GM18951 (cell line): ENCODE results near the gene XPNPEP1.

Experiments used
- POLR2A ChIP-seq: IDR thresholded peaks from 4 replicates; pipeline ENCODE4 v1.6.1; 2011; ENCODE audit warnings: mild to moderate bottlenecking; ENCODE audit not compliant: insufficient read length, insufficient read depth; ENCODE audit errors: extremely low read depth
- in situ Hi-C: fragments of 300-500 bp; cut with MboI; formaldehyde crosslinking; loops from one replicate; pipeline ENCODE4 v1.12.0; 2022; ENCODE audit warnings: low sequenced_read_pairs, mixed read lengths, inconsistent platforms; ENCODE audit not compliant: unreplicated experiment

The XPNPEP1 gene

GRCh38 chr10:109960682-109961081 lies 37.4 kb upstream of the XPNPEP1 start:
- no peak for TF ChIP-seq POLR2A
- in situ Hi-C loops: no loop called here

GRCh38 chr10:109959259-109960145 lies 36.2 kb upstream of the XPNPEP1 start:
- no peak for TF ChIP-seq POLR2A
- in situ Hi-C loops: no loop called here

- in situ Hi-C loops: no loop called here
- no peak for TF ChIP-seq POLR2A
These were observed 34.7 kb upstream of the XPNPEP1 start for GRCh38 chr10:109958059-109958458.

GRCh38 chr10:109957092-109957797 lies 33.9 kb upstream of the XPNPEP1 start:
- in situ Hi-C loops: no loop called here
- no peak for TF ChIP-seq POLR2A

GRCh38 chr10:109956454-109957091 lies 33.3 kb upstream of the XPNPEP1 start:
- no peak for TF ChIP-seq POLR2A
- in situ Hi-C loops: no loop called here

GRCh38 chr10:109953766-109954165 lies 30.5 kb upstream of the XPNPEP1 start:
- no peak for TF ChIP-seq POLR2A
- in situ Hi-C loops: no loop called here

- in situ Hi-C loops: no loop called here
- no peak for TF ChIP-seq POLR2A
These were observed 29.2 kb upstream of the XPNPEP1 start for GRCh38 chr10:109952526-109952925.

- in situ Hi-C loops: no loop called here
- TF ChIP-seq POLR2A: no peak
These were observed 24.0 kb upstream of the XPNPEP1 start for GRCh38 chr10:109947111-109947920.

GRCh38 chr10:109946680-109947079 lies 23.4 kb upstream of the XPNPEP1 start:
- in situ Hi-C loops: no loop called here

GRCh38 chr10:109945473-109946177 lies 22.3 kb upstream of the XPNPEP1 start:
- no peak for TF ChIP-seq POLR2A
- in situ Hi-C loops: no loop called here

More at GRCh38 chr10:109946680-109947079, 23.4 kb upstream of the XPNPEP1 start:
- no peak for TF ChIP-seq POLR2A

GRCh38 chr10:109944613-109945012 lies 21.3 kb upstream of the XPNPEP1 start:
- in situ Hi-C loops: no loop called here
- TF ChIP-seq POLR2A: no peak

- TF ChIP-seq POLR2A: no peak
- in situ Hi-C loops: no loop called here
These were observed 18.0 kb upstream of the XPNPEP1 start for GRCh38 chr10:109941236-109941862.

- in situ Hi-C loops: no loop called here
- TF ChIP-seq POLR2A: no peak
These were observed 17.2 kb upstream of the XPNPEP1 start for GRCh38 chr10:109940553-109940952.
